H1 (cell line): ENCODE measurements around the gene CPT2. TPM values are rescaled to one million over a fixed set of nuclear protein-coding genes. Genes with fewer than 3 reads are reported as not detected.

Experiments used
- BCL11A ChIP-seq, 2 experiments: IDR thresholded peaks; one replicate each; pipeline ENCODE4 v1.6.1; 2011; ENCODE audit warnings: low read depth in 2 of 2, low read length in 2 of 2, mild to moderate bottlenecking in 2 of 2
- BRCA1 ChIP-seq: IDR thresholded peaks from 2 replicates; pipeline ENCODE4 v1.6.1; 2012; ENCODE audit warnings: low read depth, low read length, improper control_type of control experiment
- CBX5 ChIP-seq: fragments of 300-800, 300-1000 bp; sonication (generic); IDR thresholded peaks from 2 replicates; pipeline ENCODE4 v1.7.1; 2016; ENCODE audit warnings: antibody characterized with exemption, low read length, low read depth
- CEBPB ChIP-seq: IDR thresholded peaks from 2 replicates; pipeline ENCODE4 v1.6.1; 2012; ENCODE audit warnings: low read depth, low read length
- CHD1 ChIP-seq: IDR thresholded peaks from 2 replicates; pipeline ENCODE4 v1.6.1; 2012; ENCODE audit warnings: low read depth, low read length, improper control_type of control experiment
- CHD2 ChIP-seq: IDR thresholded peaks from 2 replicates; pipeline ENCODE4 v1.6.1; 2012; ENCODE audit warnings: low read length, improper control_type of control experiment
- CREB1 ChIP-seq: IDR thresholded peaks from 2 replicates; pipeline ENCODE4 v1.6.1; 2012; ENCODE audit warnings: inconsistent platforms
- CTBP2 ChIP-seq: IDR thresholded peaks from 2 replicates; pipeline ENCODE4 v1.7.0; 2011; ENCODE audit warnings: borderline replicate concordance, mild to moderate bottlenecking, moderate library complexity, mixed read lengths, low read length; ENCODE audit not compliant: insufficient read depth, insufficient read length
- E2F6 ChIP-seq: IDR thresholded peaks from 2 replicates; pipeline ENCODE4 v1.6.1; 2012; ENCODE audit warnings: inconsistent platforms
- EZH2 ChIP-seq: fragments of 200-600 bp; sonication (generic); IDR thresholded peaks from 2 replicates; pipeline ENCODE4 v1.7.1; 2012; ENCODE audit warnings: low read depth, mild to moderate bottlenecking, moderate library complexity, low read length, inconsistent platforms; ENCODE audit not compliant: severe bottlenecking
- GABPA ChIP-seq: IDR thresholded peaks from 2 replicates; pipeline ENCODE4 v1.6.1; 2011; ENCODE audit warnings: mild to moderate bottlenecking, low read length, moderate library complexity, borderline replicate concordance; ENCODE audit not compliant: insufficient read depth
- HDAC6 ChIP-seq: IDR thresholded peaks from one replicate; pipeline ENCODE4 v1.7.1; 2012; ENCODE audit warnings: low read depth, mild to moderate bottlenecking, inconsistent platforms, low read length, moderate library complexity
- KDM1A ChIP-seq: fragments of 200-600, 300-600 bp; sonication (generic); IDR thresholded peaks from 2 replicates; pipeline ENCODE4 v1.7.1; 2016; ENCODE audit warnings: mild to moderate bottlenecking, low read length, borderline replicate concordance
- KDM5A ChIP-seq: fragments of 200-600 bp; IDR thresholded peaks from 2 replicates; pipeline ENCODE4 v1.7.1; 2012; ENCODE audit warnings: mild to moderate bottlenecking, low read length, inconsistent platforms, mixed read lengths
- MAFK ChIP-seq: IDR thresholded peaks from 2 replicates; pipeline ENCODE4 v1.6.1; 2012; ENCODE audit warnings: low read depth, mild to moderate bottlenecking, improper control_type of control experiment, low read length
- NANOG ChIP-seq: IDR thresholded peaks from 2 replicates; pipeline ENCODE4 v1.6.1; 2011; ENCODE audit warnings: low read length, low read depth, mild to moderate bottlenecking, inconsistent platforms; ENCODE audit not compliant: insufficient read depth, poor library complexity, severe bottlenecking
- POLR2A ChIP-seq, 2 experiments: IDR thresholded peaks; 1 replicate in 1 of 2; 2 replicates in 1 of 2; pipeline ENCODE4 v1.6.1; 2011; ENCODE audit warnings: low read depth in 2 of 2, low read length in 2 of 2, mild to moderate bottlenecking in 2 of 2; ENCODE audit errors: control extremely low read depth in 1 of 2
- POU5F1 ChIP-seq: IDR thresholded peaks from 2 replicates; pipeline ENCODE4 v1.6.1; 2011; ENCODE audit warnings: low read depth, mild to moderate bottlenecking, low read length, moderate library complexity
- RFX5 ChIP-seq: IDR thresholded peaks from 2 replicates; pipeline ENCODE4 v1.6.1; 2011; ENCODE audit warnings: low read depth, low read length, improper control_type of control experiment, borderline replicate concordance
- SIRT6 ChIP-seq: IDR thresholded peaks from one replicate; pipeline ENCODE4 v1.7.1; 2012; ENCODE audit warnings: low read length, inconsistent platforms
- SP4 ChIP-seq: IDR thresholded peaks from 2 replicates; pipeline ENCODE4 v1.6.1; 2012; ENCODE audit warnings: low read length, inconsistent platforms
- SRF ChIP-seq: IDR thresholded peaks from 2 replicates; pipeline ENCODE4 v1.6.1; 2011; ENCODE audit warnings: mild to moderate bottlenecking, low read depth, low read length, moderate library complexity
- TEAD4 ChIP-seq: IDR thresholded peaks from 2 replicates; pipeline ENCODE4 v1.6.1; 2012; ENCODE audit warnings: low read depth, low read length, inconsistent platforms, mixed read lengths
- USF2 ChIP-seq: IDR thresholded peaks from 2 replicates; pipeline ENCODE4 v1.6.1; 2011; ENCODE audit warnings: low read length, improper control_type of control experiment
- polyA plus RNA-seq, 7 experiments: library from polyadenylated mRNA; depleted of rRNA in 3 of 7; stranded (reverse) in 5 of 7; unstranded in 2 of 7; fragments of >200 nt in 5 of 7; fragments of 200-250 nt in 2 of 7; gene quantifications; 1 replicate in 5 of 7; 2 replicates in 1 of 7; 4 replicates in 1 of 7; pipeline versions ENCODE4 v1.2.1 to v1.2.3, GENCODE V29; 2011 to 2013; ENCODE audit warnings: missing spikeins in 2 of 7, mixed read lengths in 2 of 7
- total RNA-seq: library from RNA; stranded (reverse); fragmentation: NEBNext Ultra II Directional; extraction: Animal tissue kit (Norgen Biotek cat#: 25700); gene quantifications from 2 replicates; pipeline ENCODE4 v1.2.1, GENCODE V29; 2021

The CPT2 gene
- total and polyA plus RNA-seq, 2 of the 8 experiments (the other 6 are each of a cell fraction or from before 2014, with no cell fraction given) = 23.9 to 25.5 TPM

GRCh38 chr1:53196485-53197290, at the start of gene CPT2 (continued):
- TF ChIP-seq SIRT6 = no peak
- TF ChIP-seq MAFK = no peak
- peak; percentile 67; the same call in 1 of the 2 replicates for TF ChIP-seq SP4
- no peak for TF ChIP-seq POU5F1
- no peak for TF ChIP-seq HDAC6
- TF ChIP-seq CTBP2 = peak; percentile 56
- TF ChIP-seq GABPA = peak; percentile 82; the same call in 1 of the 2 replicates
- 0 out of 2 replicates have a peak, but pooled peaks have one; percentile 39 for TF ChIP-seq KDM5A
- no peak for TF ChIP-seq KDM1A
- peak; percentile 79 to 90 for TF ChIP-seq POLR2A (IDR thresholded peaks at IDR 0.05; ENCODE audit: control extremely low read depth in 1 of 2, low read depth in 2 of 2, low read length in 2 of 2)
- TF ChIP-seq EZH2 = no peak
- no peak for TF ChIP-seq USF2
- TF ChIP-seq SRF = no peak
- no peak for TF ChIP-seq BRCA1
- no peak for TF ChIP-seq CBX5
- TF ChIP-seq CHD2 = no peak
- no peak for TF ChIP-seq RFX5
- TF ChIP-seq CHD1 = peak; percentile 44; the same call in 1 of the 2 replicates
- peak; percentile 76 for TF ChIP-seq E2F6
- TF ChIP-seq CREB1 = no peak
- TF ChIP-seq TEAD4 = no peak
- TF ChIP-seq NANOG = no peak
- TF ChIP-seq BCL11A (IDR thresholded peaks at IDR 0.05; ENCODE audit: low read depth in 2 of 2, low read length in 2 of 2) = no peak
- no peak for TF ChIP-seq CEBPB
